Measurements from ENCODE around the gene KRTAP10-1. TPM values are rescaled to one million over a fixed set of nuclear protein-coding genes. Genes with fewer than 3 reads are reported as not detected.

The KRTAP10-1 gene
- total and polyA plus RNA-seq, 2 of the 8 experiments (the other 6 are each of a cell fraction or from before 2014, with no cell fraction given) = 0.08 TPM; not detected in 1

GRCh38 chr21:44540741-44541288, 820 bp upstream of the KRTAP10-1 start:
- H3K23ac ChIP-seq (ENCODE audit: insufficient read length) = no peak overlapping the region
- no peak overlapping the region for H3K27ac ChIP-seq (ENCODE audit: low read depth, low read length)
- no peak overlapping the region for H3K14ac ChIP-seq (ENCODE audit: insufficient read length)
- no peak overlapping the region for H4K8ac ChIP-seq (ENCODE audit: extremely low read depth, insufficient read depth, low read length)
- no peak overlapping the region for H2AFZ ChIP-seq (ENCODE audit: low read length)
- no peak overlapping the region for H3K18ac ChIP-seq (ENCODE audit: extremely low read depth, low read length)
- DNase-seq (ENCODE audit: low read depth in 1 of 2, low spot score in 2 of 2) (no peak), FAIRE-seq (no peak)
- ChIA-PET CTCF (ENCODE audit: partially characterized antibody) (interaction anchor here (0.6 to 1.1 kb wide), 6 partner anchors 9 to 40 kb away, joined by 3 to 8 read pairs (median 3); no protein-coding TSS in a partner anchor), POLR2A (ENCODE audit: partially characterized antibody) (interaction anchor here (1.2 kb wide), 1 partner anchor 11 kb away, joined by 3 read pairs; no protein-coding TSS in a partner anchor)
- no peaks in the 10 kb centered on the region for H3K23me2 ChIP-seq (ENCODE audit: low read depth, low read length)
- H3K9me3 ChIP-seq (ENCODE audit: insufficient read depth in 2 of 2, low read depth in 1 of 2, low read length in 1 of 2) = peaks cover 3 to 4% of the 10 kb centered on the region in 2 experiments; a peak in 1 of 4 replicates
- TF ChIP-seq SP1 (IDR thresholded peaks at IDR 0.05; ENCODE audit: low read depth, low read length) (no peak), POLR2A (IDR thresholded peaks at IDR 0.05; ENCODE audit: control extremely low read depth in 1 of 2, low read depth in 2 of 2, low read length in 2 of 2) (no peak), JUND (IDR thresholded peaks at IDR 0.05; ENCODE audit: low read length) (no peak)
- H3K79me1 ChIP-seq (ENCODE audit: low read depth, low read length) = no peaks in the 10 kb centered on the region
- peak overlapping the region; percentile 75; the same call in 1 of the 2 replicates for H2AK5ac ChIP-seq (ENCODE audit: low read depth, low read length)
- no peaks in the 10 kb centered on the region for H4K20me1 ChIP-seq (replicated peaks in 1 of 2; ENCODE audit: control insufficient read depth in 1 of 2, insufficient read depth in 2 of 2, low read length in 2 of 2)
- no peak overlapping the region for H4K91ac ChIP-seq (replicated peaks; ENCODE audit: insufficient read length, low read length)
- H3K36me3 ChIP-seq (ENCODE audit: control insufficient read depth in 2 of 4, insufficient read depth in 4 of 4, low read length in 3 of 4) = no peaks in the 10 kb centered on the region
- peaks cover 0 to 2% (median 0%) of the 10 kb centered on the region in 4 experiments; a peak in 1 of 7 replicates for H3K4me1 ChIP-seq (replicated peaks in 1 of 4; ENCODE audit: control insufficient read depth in 3 of 4, insufficient read depth in 4 of 4, low read length in 3 of 4)
- H3K27me3 ChIP-seq (replicated peaks in 1 of 4; ENCODE audit: control insufficient read depth in 3 of 4, extremely low read depth in 1 of 4, insufficient read depth in 3 of 4, low read length in 3 of 4) = no peaks in the 10 kb centered on the region
- WGBS, 2 experiments (ENCODE audit: extremely low coverage in 1 of 2, insufficient coverage in 1 of 2, insufficient read length in 1 of 2, insufficient replicate concordance in 2 of 2, low coverage in 1 of 2, low lambda C conversion rate in 2 of 2, missing lambda C conversion rate in 1 of 2) = 85% methylated on average over 11 of the region's 11 CpGs; no CpG with 5 or more reads in 1 of the 2 experiments
- H2BK120ac ChIP-seq (replicated peaks; ENCODE audit: low read depth, low read length) = no peak overlapping the region
- no peak overlapping the region for H4K5ac ChIP-seq (ENCODE audit: insufficient read length, low read depth, low read length)
- H2BK15ac ChIP-seq (ENCODE audit: low read length) = no peak overlapping the region
- H2BK5ac ChIP-seq (ENCODE audit: low read depth, low read length) = 0 out of 2 replicates have a peak overlapping the region, but pooled peaks have one; percentile 52
- H3K79me2 ChIP-seq (ENCODE audit: control insufficient read depth in 1 of 2, insufficient read depth in 2 of 2, low read length in 2 of 2) = no peaks in the 10 kb centered on the region
- H3K4me3 ChIP-seq (ENCODE audit: extremely low read depth in 1 of 4, insufficient read depth in 2 of 4, low read depth in 3 of 4, low read length in 4 of 4) = no peak overlapping the region
- no peak overlapping the region for H3K4me2 ChIP-seq (ENCODE audit: insufficient read depth in 1 of 2, low read depth in 2 of 2, low read length in 2 of 2)
- no peak overlapping the region for H3K4ac ChIP-seq (replicated peaks; ENCODE audit: insufficient read length, low read depth, low read length)
- H2BK20ac ChIP-seq (ENCODE audit: low read length) = no peak overlapping the region
- H3K9ac ChIP-seq (replicated peaks in 1 of 4; ENCODE audit: extremely low read depth in 1 of 4, low read depth in 3 of 4, low read length in 3 of 4) = no peak overlapping the region
- no peak overlapping the region for H3K56ac ChIP-seq (replicated peaks; ENCODE audit: insufficient read length, low read depth, low read length)
- H2BK12ac ChIP-seq (ENCODE audit: low read depth, low read length) = 0 out of 2 replicates have a peak overlapping the region, but pooled peaks have one; percentile 60

Measured in H1 (cell line).